ENCODE measurements around the gene ITGB4.

ITGB4 gene

DNA sequence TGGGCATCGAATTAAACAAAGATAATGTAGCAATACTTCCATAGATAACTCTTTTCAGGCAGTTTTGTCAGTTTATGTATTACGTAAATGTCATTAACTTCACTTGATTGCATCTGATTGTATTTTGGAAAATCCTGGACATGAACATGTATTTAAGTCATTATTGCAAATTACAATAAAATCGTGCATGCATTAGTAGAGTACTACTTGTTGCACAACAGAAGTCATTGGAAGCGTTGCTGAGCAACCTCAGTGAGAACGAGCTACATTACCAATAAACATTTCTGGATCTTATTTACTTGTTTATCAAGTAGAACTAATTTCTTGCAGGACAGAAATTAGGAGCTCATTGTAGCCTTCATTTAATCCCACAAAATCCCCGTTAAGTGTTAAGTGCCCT lies 70.0 kb downstream of the ITGB4 start:
- no peak for DNase-seq (ENCODE audit: low spot score)

GRCh38 chr17:75793460-75793859 lies 72.2 kb downstream of the ITGB4 start:
- no peak for DNase-seq (ENCODE audit: low spot score)

DNA sequence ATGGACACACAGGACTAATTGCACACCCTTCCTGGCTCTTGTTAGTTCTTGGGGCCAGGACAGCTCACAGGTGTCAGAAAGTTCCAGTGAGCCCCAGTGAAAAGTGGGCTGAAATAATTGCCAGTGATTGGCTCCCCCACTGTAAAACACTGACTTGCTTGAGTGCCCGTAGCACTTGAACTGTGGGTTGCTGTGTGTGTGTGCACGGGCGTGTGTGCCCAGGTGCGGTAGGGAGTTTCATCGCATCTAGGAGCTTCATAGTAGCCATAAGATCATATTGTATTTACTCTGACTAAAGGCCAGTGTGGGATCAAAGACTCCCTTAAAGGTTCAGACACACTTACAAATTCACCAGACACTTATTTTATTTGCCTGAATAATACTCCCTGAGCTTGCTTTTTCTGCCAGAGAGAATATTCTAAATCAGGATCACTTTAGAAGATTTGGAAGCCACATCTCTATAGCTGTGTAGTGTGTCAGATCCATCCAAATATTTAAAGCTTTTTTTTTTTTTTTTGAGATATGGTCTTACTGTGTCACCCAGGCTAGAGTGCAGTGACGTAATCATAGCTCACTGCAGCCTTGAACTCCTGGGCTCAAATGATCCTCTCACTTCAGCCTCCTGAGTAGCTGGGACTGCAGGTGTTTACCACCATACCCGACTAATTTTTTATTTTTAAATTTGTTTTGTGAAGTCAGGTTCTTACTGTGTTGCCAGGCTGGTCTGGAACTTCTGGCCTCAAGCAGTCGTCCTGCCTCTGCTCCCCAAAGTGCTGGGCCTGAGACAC lies 74.8 kb downstream of the ITGB4 start:
- DNase-seq (ENCODE audit: low spot score) = no peak

GRCh38 chr17:75799402-75799801 lies 78.1 kb downstream of the ITGB4 start:
- DNase-seq (ENCODE audit: low spot score) = no peak

GRCh38 chr17:75803883-75804282 lies 82.6 kb downstream of the ITGB4 start:
- no peak for DNase-seq (ENCODE audit: low spot score)

DNA sequence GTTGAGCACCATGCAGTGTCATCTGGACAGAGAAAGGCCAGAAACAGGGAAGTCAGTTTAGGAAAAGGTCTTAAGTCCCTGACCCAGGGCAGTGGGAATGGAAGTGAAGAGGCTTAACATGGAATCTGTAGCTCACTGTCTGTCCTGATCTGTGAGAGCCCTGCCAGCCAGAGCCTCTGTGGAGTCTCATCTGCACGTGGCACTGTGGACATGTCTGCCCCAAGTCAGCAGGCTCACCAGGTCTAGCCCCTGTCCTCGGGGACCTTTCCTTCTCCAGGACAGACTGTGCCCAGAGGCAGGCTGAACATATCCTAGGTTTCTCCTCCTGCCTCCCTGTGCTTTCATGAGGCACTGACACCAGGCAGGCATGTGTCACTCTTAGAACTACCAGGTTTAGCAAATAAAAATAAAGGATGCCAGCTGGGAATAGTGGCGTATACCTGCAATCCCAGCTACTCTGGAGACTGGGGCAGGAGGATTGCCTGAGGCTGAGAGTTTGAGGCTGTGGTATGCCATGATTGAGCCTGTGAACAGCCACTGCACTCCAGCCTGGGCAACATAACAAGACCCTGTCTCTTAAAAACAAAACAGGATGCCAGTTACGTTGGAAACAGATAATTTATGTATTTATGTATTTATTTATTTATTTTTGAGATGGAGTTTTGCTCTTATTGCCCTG lies 85.7 kb downstream of the ITGB4 start:
- DNase-seq (ENCODE audit: low spot score) = no peak
